ENCODE measurements around the gene CRYZL1. TPM values are rescaled to one million over a fixed set of nuclear protein-coding genes. Genes with fewer than 3 reads are reported as not detected.

Gene CRYZL1
- total and polyA plus RNA-seq, 2 of the 8 experiments (the other 6 are each of a cell fraction or from before 2014, with no cell fraction given), result 15.6 to 15.8 TPM

DNA sequence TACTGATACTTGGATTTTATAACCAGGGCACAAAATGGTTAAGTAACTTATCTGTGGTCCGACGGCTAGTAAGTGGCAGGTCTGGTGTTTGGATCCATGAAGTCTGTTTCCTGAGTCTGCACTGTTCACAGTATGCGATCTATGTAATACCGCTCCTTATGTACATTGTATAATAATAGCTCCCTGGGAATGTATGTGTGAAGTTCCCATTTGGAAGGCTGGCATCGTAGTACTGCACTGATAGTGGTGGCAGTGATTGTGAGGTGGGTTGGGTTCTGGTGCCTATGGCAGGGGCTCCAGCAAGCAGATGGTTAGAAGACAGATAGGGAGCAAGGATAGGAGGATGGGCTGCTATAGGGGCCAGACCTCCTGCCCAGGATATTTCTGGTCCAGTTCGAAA lies 26.1 kb upstream of the CRYZL1 start:
- no peak overlapping the region for H2BK120ac ChIP-seq (replicated peaks; ENCODE audit: low read depth, low read length)
- POLR2A ChIA-PET (ENCODE audit: partially characterized antibody), result interaction anchor here (1.6 kb wide), 1 partner anchor 11 kb away, joined by 3 read pairs; no protein-coding TSS in a partner anchor
- no peaks in the 10 kb centered on the region for H3K9me3 ChIP-seq (ENCODE audit: insufficient read depth in 2 of 2, low read depth in 1 of 2, low read length in 1 of 2)
- DNase-seq (ENCODE audit: low read depth in 1 of 2, low spot score in 2 of 2), result no peak
- H4K8ac ChIP-seq (ENCODE audit: extremely low read depth, insufficient read depth, low read length), result no peak overlapping the region
- no peaks in the 10 kb centered on the region for H3K23me2 ChIP-seq (ENCODE audit: low read depth, low read length)
- H3K14ac ChIP-seq (ENCODE audit: insufficient read length), result no peak overlapping the region
- no peak overlapping the region for H2BK20ac ChIP-seq (ENCODE audit: low read length)
- CTCF ChIA-PET (ENCODE audit: partially characterized antibody), result interaction anchor here (1.0 kb wide), 1 partner anchor 16 kb away, joined by 3 read pairs; no protein-coding TSS in a partner anchor
- H3K23ac ChIP-seq (ENCODE audit: insufficient read length), result no peak overlapping the region
- no peak overlapping the region for H3K18ac ChIP-seq (ENCODE audit: extremely low read depth, low read length)
- 96% methylated on average over 6 of the region's 6 CpGs; no CpG with 5 or more reads in 1 of the 2 experiments for WGBS, 2 experiments (ENCODE audit: extremely low coverage in 1 of 2, insufficient coverage in 1 of 2, insufficient read length in 1 of 2, insufficient replicate concordance in 2 of 2, low coverage in 1 of 2, low lambda C conversion rate in 2 of 2, missing lambda C conversion rate in 1 of 2)
- H3K56ac ChIP-seq (replicated peaks; ENCODE audit: insufficient read length, low read depth, low read length), result no peak overlapping the region
- no peak overlapping the region for H2AFZ ChIP-seq (ENCODE audit: low read length)
- no peaks in the 10 kb centered on the region for H3K27me3 ChIP-seq (replicated peaks in 1 of 4; ENCODE audit: control insufficient read depth in 3 of 4, extremely low read depth in 1 of 4, insufficient read depth in 3 of 4, low read length in 3 of 4)
- no peak overlapping the region for H4K91ac ChIP-seq (replicated peaks; ENCODE audit: insufficient read length, low read length)
- H3K4me1 ChIP-seq (replicated peaks in 1 of 4; ENCODE audit: control insufficient read depth in 3 of 4, insufficient read depth in 4 of 4, low read length in 3 of 4), result peaks cover 0 to 8% (median 0%) of the 10 kb centered on the region in 4 experiments; a peak in 2 of 7 replicates
- H2BK15ac ChIP-seq (ENCODE audit: low read length), result no peak overlapping the region
- no peak overlapping the region for H3K4me2 ChIP-seq (ENCODE audit: insufficient read depth in 1 of 2, low read depth in 2 of 2, low read length in 2 of 2)
- no peak overlapping the region for H4K5ac ChIP-seq (ENCODE audit: insufficient read length, low read depth, low read length)
- H2BK12ac ChIP-seq (ENCODE audit: low read depth, low read length), result no peak overlapping the region
- FAIRE-seq, result no peak
- H3K36me3 ChIP-seq (ENCODE audit: control insufficient read depth in 2 of 4, insufficient read depth in 4 of 4, low read length in 3 of 4), result no peaks in the 10 kb centered on the region
- H2AK5ac ChIP-seq (ENCODE audit: low read depth, low read length), result no peak overlapping the region
- peaks cover 14 to 98% of the 10 kb centered on the region in 2 experiments for H3K79me2 ChIP-seq (ENCODE audit: control insufficient read depth in 1 of 2, insufficient read depth in 2 of 2, low read length in 2 of 2)
- H4K20me1 ChIP-seq (replicated peaks in 1 of 2; ENCODE audit: control insufficient read depth in 1 of 2, insufficient read depth in 2 of 2, low read length in 2 of 2), result peaks cover 9 to 22% of the 10 kb centered on the region in 2 experiments
- H3K79me1 ChIP-seq (ENCODE audit: low read depth, low read length), result peaks cover 6% of the 10 kb centered on the region
- no peak overlapping the region for H3K27ac ChIP-seq (ENCODE audit: low read depth, low read length)
- no peak overlapping the region for H3K9ac ChIP-seq (replicated peaks in 1 of 4; ENCODE audit: extremely low read depth in 1 of 4, low read depth in 3 of 4, low read length in 3 of 4)
- H3K4me3 ChIP-seq (ENCODE audit: extremely low read depth in 1 of 4, insufficient read depth in 2 of 4, low read depth in 3 of 4, low read length in 4 of 4), result no peak overlapping the region
- no peak overlapping the region for H2BK5ac ChIP-seq (ENCODE audit: low read depth, low read length)
- TF ChIP-seq BACH1 (IDR thresholded peaks at IDR 0.05; ENCODE audit: low read length) (no peak), GABPA (IDR thresholded peaks at IDR 0.05; ENCODE audit: borderline replicate concordance, insufficient read depth, low read length) (no peak), KDM5A (IDR thresholded peaks at IDR 0.05; ENCODE audit: low read length) (no peak), RFX5 (IDR thresholded peaks at IDR 0.05; ENCODE audit: borderline replicate concordance, low read depth, low read length) (no peak), CEBPB (IDR thresholded peaks at IDR 0.05; ENCODE audit: low read depth, low read length) (no peak), BRCA1 (IDR thresholded peaks at IDR 0.05; ENCODE audit: low read depth, low read length) (no peak), CBX8 (IDR thresholded peaks at IDR 0.05; ENCODE audit: borderline replicate concordance, low read depth, low read length) (no peak)
- H3K4ac ChIP-seq (replicated peaks; ENCODE audit: insufficient read length, low read depth, low read length), result no peak overlapping the region

All from H1 (cell line).